ENCODE results near the gene PDZK1IP1.
"Not testable (repeated sequence)": the region's sequence is repeated elsewhere in the genome, so short reads cannot be mapped to it uniquely, and the experiment has no call there.

The PDZK1IP1 gene

GRCh38 chr1:47223921-47224675, 34.3 kb upstream of the PDZK1IP1 start:
- DNase-seq (ENCODE audit: low read depth in 1 of 2, low spot score in 1 of 2) = no peak

- no peak for DNase-seq (ENCODE audit: low read depth in 1 of 2, low spot score in 1 of 2)
Measured at GRCh38 chr1:47223174-47223920, 33.5 kb upstream of the PDZK1IP1 start.

GRCh38 chr1:47222476-47222875, 32.6 kb upstream of the PDZK1IP1 start:
- DNase-seq (ENCODE audit: low read depth in 1 of 2, low spot score in 1 of 2) = no peak

GRCh38 chr1:47219590-47220220, 29.9 kb upstream of the PDZK1IP1 start:
- no peak for DNase-seq (ENCODE audit: low read depth in 1 of 2, low spot score in 1 of 2)

- no peak for DNase-seq (ENCODE audit: low read depth in 1 of 2, low spot score in 1 of 2)
Measured at GRCh38 chr1:47219001-47219400, 29.2 kb upstream of the PDZK1IP1 start.

DNA sequence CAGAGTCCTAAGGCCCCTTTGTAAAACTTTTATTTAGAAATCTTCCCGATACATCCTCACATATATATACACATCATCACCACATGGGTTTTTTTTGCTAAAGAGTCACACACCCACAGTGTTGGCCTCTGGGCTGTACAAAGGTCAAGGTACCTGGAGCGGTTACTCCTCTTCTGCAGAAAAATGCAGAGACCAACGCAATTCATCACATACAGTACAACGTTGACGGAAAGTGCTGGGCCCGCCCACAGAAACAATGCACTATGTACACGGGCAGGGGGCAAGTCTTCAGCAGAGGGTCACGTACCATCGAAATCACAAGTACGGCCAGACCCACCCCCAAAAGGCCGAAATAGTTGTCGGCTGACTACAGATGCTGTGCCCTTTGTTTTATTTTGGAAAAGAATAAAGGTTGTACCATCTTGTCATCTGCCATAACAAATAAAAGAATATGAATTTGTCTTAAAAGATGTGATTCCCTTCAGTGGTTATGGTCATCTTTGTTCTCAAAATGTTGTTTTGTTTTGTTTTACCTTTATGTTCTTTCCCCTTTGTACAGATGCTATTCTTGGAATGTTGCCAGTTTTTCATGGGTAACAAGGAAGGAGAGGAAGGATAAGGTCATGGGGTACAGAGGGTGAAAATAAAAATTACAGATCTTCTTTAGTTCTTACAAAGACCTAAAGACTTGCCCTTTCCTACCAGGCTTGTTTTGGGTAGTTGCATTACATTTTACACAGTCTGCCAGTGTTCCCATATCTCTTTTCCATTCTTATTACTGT, 26.6 kb upstream of the PDZK1IP1 start:
- DNase-seq (ENCODE audit: low read depth in 1 of 2, low spot score in 1 of 2) = no peak

DNA sequence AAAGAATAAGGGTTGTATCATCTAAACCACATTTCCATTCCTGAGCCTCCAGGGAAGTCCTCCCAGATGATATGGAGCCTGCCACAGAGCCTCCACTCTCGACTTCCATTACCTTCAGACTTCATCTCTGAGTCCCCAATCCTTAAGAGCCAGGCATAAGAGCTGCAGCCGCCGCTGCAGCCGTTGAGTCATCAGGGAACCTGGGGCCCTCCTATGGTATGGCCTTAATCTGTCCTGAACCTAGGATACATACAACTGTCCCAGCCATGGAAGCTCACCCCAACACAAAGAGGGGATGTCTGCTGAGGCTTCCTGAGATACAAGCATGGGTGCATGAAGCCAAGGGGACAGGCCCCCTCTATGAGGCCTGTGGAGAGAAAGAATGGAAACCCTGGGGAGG, 25.9 kb upstream of the PDZK1IP1 start:
- no peak for DNase-seq (ENCODE audit: low read depth in 1 of 2, low spot score in 1 of 2)

DNA sequence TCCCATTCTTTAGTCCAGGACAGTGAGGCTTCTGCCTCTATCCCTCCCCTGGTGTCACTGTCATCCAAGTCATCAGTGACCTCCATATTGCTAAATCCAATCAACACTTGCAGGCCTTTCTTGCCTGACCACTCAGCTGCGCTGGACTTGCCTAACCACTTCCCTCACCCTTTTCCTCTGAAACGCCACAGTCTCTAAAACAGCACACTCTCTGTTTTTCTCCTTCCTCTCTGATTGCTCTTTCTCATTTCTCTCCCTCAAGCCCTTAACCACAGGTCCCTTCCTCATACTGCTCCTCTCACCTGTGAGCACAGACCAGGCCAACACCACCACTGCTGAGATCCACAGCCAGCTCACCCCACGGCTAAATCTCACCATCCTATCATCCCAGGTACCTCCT, 24.7 kb upstream of the PDZK1IP1 start:
- DNase-seq (ENCODE audit: low read depth in 1 of 2, low spot score in 1 of 2) = no peak

GRCh38 chr1:47213230-47213963, 23.6 kb upstream of the PDZK1IP1 start:
- no peak for DNase-seq (ENCODE audit: low read depth in 1 of 2, low spot score in 1 of 2)

GRCh38 chr1:47212636-47213229, 22.9 kb upstream of the PDZK1IP1 start:
- no peak for DNase-seq (ENCODE audit: low read depth in 1 of 2, low spot score in 1 of 2)

GRCh38 chr1:47211796-47212269, 22.0 kb upstream of the PDZK1IP1 start:
- no peak for DNase-seq (ENCODE audit: low read depth in 1 of 2, low spot score in 1 of 2)

DNA sequence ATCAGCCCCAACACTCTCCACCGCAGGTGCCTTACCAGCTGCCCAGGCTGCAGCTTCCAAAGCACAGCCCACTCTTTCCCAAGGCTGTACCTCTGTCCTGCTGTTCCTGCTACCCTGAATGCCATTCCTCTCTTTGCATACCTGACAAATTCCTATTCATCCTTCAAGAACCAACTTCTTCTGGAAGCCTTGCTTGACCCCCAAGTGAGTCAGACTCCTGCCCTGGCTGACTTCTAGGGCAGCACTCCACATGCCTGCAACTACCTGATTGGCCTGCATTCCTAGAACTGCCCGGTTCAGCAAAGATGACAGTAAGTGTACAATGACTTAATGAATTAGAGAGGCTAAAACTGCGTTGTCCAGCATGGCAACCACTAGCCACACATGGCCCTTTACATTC, 20.8 kb upstream of the PDZK1IP1 start:
- DNase-seq (ENCODE audit: low read depth in 1 of 2, low spot score in 1 of 2) = no peak

DNA sequence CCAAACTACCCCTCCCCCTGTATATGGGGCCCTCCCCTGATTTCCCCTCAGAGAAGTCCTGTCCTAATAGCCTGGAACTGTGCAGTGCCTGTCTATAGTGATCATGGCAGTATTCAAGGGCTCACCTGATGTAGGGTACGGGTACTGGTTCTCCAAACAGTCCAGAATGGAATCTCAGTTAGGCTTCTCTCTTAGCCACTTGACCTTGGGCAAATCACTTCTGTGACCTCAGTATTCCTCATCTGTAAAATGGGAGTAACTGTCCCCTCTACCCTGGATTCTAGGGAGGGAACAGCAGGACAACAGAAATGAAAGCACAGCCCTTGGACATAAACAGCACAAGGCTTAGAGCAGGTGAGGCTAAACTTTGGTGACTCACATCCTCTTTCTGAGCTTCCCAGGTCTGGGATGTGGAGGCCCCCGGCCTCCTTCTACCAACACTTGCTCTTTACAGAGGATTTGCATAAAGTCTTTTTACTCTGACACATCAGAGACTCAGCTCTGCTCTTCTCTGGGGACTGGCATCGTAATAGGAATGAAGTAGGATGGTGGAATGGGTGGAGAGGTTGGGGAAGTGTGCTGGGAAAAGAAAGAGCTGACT, 20.0 kb upstream of the PDZK1IP1 start:
- no peak for DNase-seq (ENCODE audit: low read depth in 1 of 2, low spot score in 1 of 2)

DNA sequence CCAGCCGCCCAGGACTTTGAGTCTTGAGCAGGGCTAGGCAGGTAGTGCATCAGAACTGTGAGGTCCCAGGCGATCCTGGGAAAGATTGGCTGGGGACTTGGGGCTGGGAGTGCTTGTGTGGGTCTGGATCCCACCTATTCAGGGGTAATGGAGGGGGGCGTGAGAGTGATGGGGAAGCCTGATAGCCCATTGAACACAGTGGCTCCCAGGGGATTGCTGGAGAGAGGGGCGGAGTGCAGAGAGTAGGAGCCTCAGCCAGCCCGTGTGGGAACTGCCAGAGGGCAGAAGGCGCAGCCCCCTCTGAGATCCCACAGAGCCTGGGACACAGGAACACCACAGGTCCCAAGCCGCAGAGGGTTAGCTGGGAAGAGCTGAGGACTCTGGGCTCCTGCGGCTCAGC, 19.3 kb upstream of the PDZK1IP1 start:
- no peak for DNase-seq (ENCODE audit: low read depth in 1 of 2, low spot score in 1 of 2)

- DNase-seq (ENCODE audit: low read depth in 1 of 2, low spot score in 1 of 2) = no peak
Measured at GRCh38 chr1:47208374-47208850, 18.6 kb upstream of the PDZK1IP1 start.

DNA sequence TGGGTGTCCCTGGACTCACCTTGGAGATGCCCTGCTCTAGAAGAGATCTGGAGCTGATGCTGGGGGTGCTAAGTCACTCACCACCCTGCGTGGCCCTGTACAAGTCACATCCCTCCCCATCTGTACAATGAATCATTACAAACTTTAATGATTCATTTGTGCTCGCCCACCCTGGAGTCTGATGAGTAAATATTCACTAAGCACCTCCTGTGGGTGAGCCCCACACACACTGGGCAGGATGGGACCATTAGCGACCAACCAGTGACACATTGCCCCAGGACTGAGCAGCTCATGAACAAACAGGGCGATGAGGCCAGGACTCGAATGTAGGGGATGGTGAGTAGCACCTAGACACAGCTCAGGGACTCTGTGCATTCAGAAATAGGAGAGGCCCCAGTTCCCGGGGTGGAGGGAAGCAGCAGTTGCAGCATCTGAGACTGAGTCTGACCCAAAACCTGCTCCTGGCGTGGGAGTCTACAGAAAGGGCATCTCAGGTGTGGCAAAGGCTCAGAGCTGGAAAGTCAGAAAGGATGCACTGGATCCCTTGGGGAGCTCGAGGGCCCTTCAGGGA, 18.1 kb upstream of the PDZK1IP1 start:
- no peak for DNase-seq (ENCODE audit: low read depth in 1 of 2, low spot score in 1 of 2)

- no peak for DNase-seq (ENCODE audit: low read depth in 1 of 2, low spot score in 1 of 2)
Measured at GRCh38 chr1:47205918-47206317, 16.1 kb upstream of the PDZK1IP1 start.

GRCh38 chr1:47203504-47203903, 13.7 kb upstream of the PDZK1IP1 start:
- not testable (repeated sequence) for DNase-seq (ENCODE audit: low read depth in 1 of 2, low spot score in 1 of 2)

DNA sequence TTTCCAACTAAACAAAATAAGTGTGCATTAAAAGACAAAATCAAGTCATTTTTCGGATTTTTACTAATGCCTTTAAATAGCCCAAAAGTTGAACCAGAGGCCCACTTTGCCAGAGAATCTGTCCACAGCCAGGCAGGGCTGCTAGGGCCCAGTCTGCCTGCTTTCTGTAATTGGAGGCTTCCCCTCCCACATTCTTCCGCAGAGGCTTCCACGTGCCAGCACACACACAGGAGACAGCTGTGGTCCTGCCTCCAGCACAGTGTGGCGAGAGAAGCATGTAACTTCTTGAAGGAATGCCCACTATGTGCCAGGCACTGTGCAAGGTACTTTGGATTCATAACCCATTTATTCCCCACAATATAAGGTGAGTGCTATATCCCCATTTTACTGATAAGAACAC, 11.3 kb upstream of the PDZK1IP1 start:
- DNase-seq (ENCODE audit: low read depth in 1 of 2, low spot score in 1 of 2) = no peak

All from activated CD4-positive, alpha-beta T cell treated with anti-CD3 and anti-CD28 coated beads, Interleukin-2, amount 50 U/mL, for 24 hours (primary cell).